ENCODE data around the gene INPP4A.

DNA sequence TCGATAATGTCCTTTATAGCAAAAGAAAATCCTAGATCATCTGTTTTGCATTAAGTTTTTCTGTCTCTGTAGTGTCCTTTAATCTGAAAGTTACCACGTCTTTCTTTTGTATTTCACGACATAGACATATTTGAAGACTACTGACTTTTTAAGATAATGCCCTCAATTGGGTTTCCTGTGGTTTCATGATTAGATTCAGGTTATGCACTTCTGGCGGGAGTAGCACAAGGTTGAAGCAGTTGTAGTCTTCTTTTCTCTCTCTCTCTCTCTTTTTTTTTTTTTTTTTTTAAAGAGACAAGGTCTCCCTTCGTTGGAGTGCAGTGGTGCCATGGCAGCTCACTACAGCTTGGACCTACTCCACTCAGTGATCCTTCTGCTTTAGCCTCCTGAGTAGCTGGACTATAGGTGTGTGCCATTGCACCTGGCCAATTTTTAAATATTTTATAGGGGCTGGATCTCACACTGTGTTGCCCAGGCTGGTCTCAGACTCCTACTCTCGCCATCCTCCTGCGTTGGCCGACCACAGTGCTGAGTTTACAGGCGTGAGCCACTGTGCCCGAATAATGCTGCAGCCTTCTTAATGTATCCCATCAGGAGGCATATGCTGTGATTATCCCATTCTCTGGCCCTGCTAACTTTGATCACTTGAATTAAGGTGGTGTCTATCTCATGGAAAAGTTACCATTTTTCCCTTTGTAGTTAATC, 3.9 kb downstream of the INPP4A start:
- TF ChIP-seq, protein P1, sequence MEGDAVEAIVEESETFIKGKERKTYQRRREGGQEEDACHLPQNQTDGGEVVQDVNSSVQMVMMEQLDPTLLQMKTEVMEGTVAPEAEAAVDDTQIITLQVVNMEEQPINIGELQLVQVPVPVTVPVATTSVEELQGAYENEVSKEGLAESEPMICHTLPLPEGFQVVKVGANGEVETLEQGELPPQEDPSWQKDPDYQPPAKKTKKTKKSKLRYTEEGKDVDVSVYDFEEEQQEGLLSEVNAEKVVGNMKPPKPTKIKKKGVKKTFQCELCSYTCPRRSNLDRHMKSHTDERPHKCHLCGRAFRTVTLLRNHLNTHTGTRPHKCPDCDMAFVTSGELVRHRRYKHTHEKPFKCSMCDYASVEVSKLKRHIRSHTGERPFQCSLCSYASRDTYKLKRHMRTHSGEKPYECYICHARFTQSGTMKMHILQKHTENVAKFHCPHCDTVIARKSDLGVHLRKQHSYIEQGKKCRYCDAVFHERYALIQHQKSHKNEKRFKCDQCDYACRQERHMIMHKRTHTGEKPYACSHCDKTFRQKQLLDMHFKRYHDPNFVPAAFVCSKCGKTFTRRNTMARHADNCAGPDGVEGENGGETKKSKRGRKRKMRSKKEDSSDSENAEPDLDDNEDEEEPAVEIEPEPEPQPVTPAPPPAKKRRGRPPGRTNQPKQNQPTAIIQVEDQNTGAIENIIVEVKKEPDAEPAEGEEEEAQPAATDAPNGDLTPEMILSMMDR (IDR thresholded peaks at IDR 0.05; ENCODE audit: poor library complexity, severe bottlenecking): no peak
- TF ChIP-seq EP300 (conservative IDR thresholded peaks at IDR 0.05; ENCODE audit: poor library complexity, severe bottlenecking): no peak
- TF ChIP-seq EZH2 (IDR thresholded peaks at IDR 0.05; ENCODE audit: borderline replicate concordance, insufficient read depth, low read length, poor library complexity, severe bottlenecking): no peak
- TF ChIP-seq REST (IDR thresholded peaks at IDR 0.05; ENCODE audit: borderline replicate concordance): no peak
- no peak for TF ChIP-seq TAF1 (IDR thresholded peaks at IDR 0.05; ENCODE audit: low read depth)
- TF ChIP-seq SMC3 (conservative IDR thresholded peaks at IDR 0.05; ENCODE audit: poor library complexity): no peak
- no peak for TF ChIP-seq POLR2AphosphoS5 (IDR thresholded peaks at IDR 0.05)
- no peak for TF ChIP-seq MXI1 (conservative IDR thresholded peaks at IDR 0.05; ENCODE audit: poor library complexity, severe bottlenecking)
